OCI-LY3 (cell line): ENCODE data around the gene IZUMO1.

Source experiments
- EZH2phosphoT487 ChIP-seq: fragments of 200-600 bp; shearing (Covaris generic); IDR thresholded peaks from 2 replicates; pipeline ENCODE4 v1.6.1; 2018; ENCODE audit warnings: antibody characterized with exemption, mixed run types, low read depth
- TF ChIP-seq, protein P1 (sequence below): fragments of 200-600, 300-600 bp; sonication (generic); IDR thresholded peaks from 2 replicates; pipeline ENCODE4 v1.5.1; 2014; ENCODE audit warnings: antibody characterized with exemption, low read length, low read depth

DNA sequence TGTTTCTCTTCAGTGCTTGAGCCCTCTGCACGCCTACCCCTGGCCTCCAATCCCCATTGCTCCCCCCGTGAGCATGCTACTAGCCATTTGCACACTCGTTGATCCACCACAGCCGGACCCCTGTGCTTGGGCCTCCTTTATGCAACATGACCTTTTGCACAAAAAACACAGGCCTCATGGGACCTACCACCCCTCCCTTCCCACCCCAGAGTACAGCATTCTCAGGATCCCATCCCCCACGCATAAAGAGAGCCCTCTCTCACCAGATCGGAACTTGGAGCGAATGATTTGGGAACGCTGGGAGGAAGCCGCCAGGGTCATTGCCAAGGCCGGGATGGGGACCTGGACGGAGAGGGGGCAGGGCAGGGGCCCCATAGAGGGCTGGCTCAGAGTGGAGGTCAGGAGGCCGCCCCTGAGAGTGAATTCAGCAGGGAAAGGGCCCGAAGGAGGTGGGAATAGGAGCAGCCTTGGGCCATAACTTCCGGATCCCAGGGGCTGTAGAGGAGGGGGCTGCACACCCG, 27.9 kb downstream of the IZUMO1 start:
- TF ChIP-seq, protein P1, sequence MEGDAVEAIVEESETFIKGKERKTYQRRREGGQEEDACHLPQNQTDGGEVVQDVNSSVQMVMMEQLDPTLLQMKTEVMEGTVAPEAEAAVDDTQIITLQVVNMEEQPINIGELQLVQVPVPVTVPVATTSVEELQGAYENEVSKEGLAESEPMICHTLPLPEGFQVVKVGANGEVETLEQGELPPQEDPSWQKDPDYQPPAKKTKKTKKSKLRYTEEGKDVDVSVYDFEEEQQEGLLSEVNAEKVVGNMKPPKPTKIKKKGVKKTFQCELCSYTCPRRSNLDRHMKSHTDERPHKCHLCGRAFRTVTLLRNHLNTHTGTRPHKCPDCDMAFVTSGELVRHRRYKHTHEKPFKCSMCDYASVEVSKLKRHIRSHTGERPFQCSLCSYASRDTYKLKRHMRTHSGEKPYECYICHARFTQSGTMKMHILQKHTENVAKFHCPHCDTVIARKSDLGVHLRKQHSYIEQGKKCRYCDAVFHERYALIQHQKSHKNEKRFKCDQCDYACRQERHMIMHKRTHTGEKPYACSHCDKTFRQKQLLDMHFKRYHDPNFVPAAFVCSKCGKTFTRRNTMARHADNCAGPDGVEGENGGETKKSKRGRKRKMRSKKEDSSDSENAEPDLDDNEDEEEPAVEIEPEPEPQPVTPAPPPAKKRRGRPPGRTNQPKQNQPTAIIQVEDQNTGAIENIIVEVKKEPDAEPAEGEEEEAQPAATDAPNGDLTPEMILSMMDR, result no peak
- TF ChIP-seq EZH2phosphoT487, result no peak
